IgD-negative memory B cell (primary cell): ENCODE measurements around the gene RCAN1. TPM values are rescaled to one million over a fixed set of nuclear protein-coding genes. Genes with fewer than 3 reads are reported as not detected.
"Not testable (repeated sequence)": the region's sequence is repeated elsewhere in the genome, so short reads cannot be mapped to it uniquely, and the experiment has no call there.

Experiments used
- H3K27ac Mint-ChIP-seq, 3 donors: one replicate each; pipeline ENCODE4 v1.8.0; 2020 to 2022; ENCODE audit warnings: mild to moderate bottlenecking in 3 of 3, mixed read lengths in 3 of 3, moderate library complexity in 1 of 3
- H3K27me3 Mint-ChIP-seq: one replicate; pipeline ENCODE4 v1.8.0; 2021; ENCODE audit warnings: mixed read lengths
- H3K36me3 Mint-ChIP-seq: one replicate; pipeline ENCODE4 v1.8.0; 2020; ENCODE audit warnings: mild to moderate bottlenecking, mixed read lengths
- H3K4me1 Mint-ChIP-seq, 3 donors: one replicate each; pipeline ENCODE4 v1.8.0; 2020 to 2022; ENCODE audit warnings: mixed read lengths in 3 of 3, mild to moderate bottlenecking in 1 of 3
- H3K4me3 Mint-ChIP-seq, 4 donors: one replicate each; pipeline ENCODE4 v1.8.0; 2020 to 2022; ENCODE audit warnings: mild to moderate bottlenecking in 4 of 4, mixed read lengths in 4 of 4, moderate library complexity in 3 of 4
- H3K9me3 Mint-ChIP-seq, 3 donors: one replicate each; pipeline ENCODE4 v1.8.0; 2020 to 2021; ENCODE audit warnings: mixed read lengths in 3 of 3, mild to moderate bottlenecking in 1 of 3
- polyA plus RNA-seq: library from polyadenylated mRNA; unstranded; fragments of 300-500 nt; fragmentation: Illumina TruSeq; gene quantifications from one replicate; pipeline ENCODE4 v1.2.3, GENCODE V29; 2021

The RCAN1 gene
- polyA plus RNA-seq, 1 donor from 2014 or later, result 6.3 TPM

- Mint-ChIP-seq H3K36me3 (no peaks in the 10 kb centered on the region), H3K4me1 (no peaks in the 10 kb centered on the region), H3K27ac (no peak overlapping the region), H3K27me3 (peaks cover 21% of the 10 kb centered on the region), H3K9me3 (peaks cover 3 to 21% (median 15%) of the 10 kb centered on the region in 3 donors), H3K4me3 (no peak overlapping the region)
Observed at GRCh38 chr21:34501716-34502115, 113.2 kb downstream of the RCAN1 start.

- Mint-ChIP-seq H3K36me3 (peaks cover 2% of the 10 kb centered on the region), H3K27ac (no peak overlapping the region), H3K4me1 (no peaks in the 10 kb centered on the region), H3K27me3 (peaks cover 15% of the 10 kb centered on the region), H3K9me3 (peaks cover 7 to 31% (median 18%) of the 10 kb centered on the region in 3 donors), H3K4me3 (no peak overlapping the region)
Observed at GRCh38 chr21:34500191-34500590, 114.7 kb downstream of the RCAN1 start.

GRCh38 chr21:34499116-34499515, 115.8 kb downstream of the RCAN1 start:
- Mint-ChIP-seq H3K27ac (no peak overlapping the region), H3K36me3 (peaks cover 2% of the 10 kb centered on the region), H3K27me3 (peaks cover 13% of the 10 kb centered on the region), H3K4me3 (peak overlapping the region in 1 of 4 donors; percentile 32), H3K9me3 (peaks cover 7 to 31% (median 18%) of the 10 kb centered on the region in 3 donors), H3K4me1 (no peaks in the 10 kb centered on the region)

- H3K9me3 Mint-ChIP-seq, result peaks cover 7 to 31% (median 18%) of the 10 kb centered on the region in 3 donors
- peak overlapping the region in 1 of 4 donors; percentile 32 for H3K4me3 Mint-ChIP-seq
- H3K27ac Mint-ChIP-seq, result no peak overlapping the region
- H3K4me1 Mint-ChIP-seq, result no peaks in the 10 kb centered on the region
- peaks cover 2% of the 10 kb centered on the region for H3K36me3 Mint-ChIP-seq
- H3K27me3 Mint-ChIP-seq, result peaks cover 13% of the 10 kb centered on the region
Observed at GRCh38 chr21:34498623-34499022, 116.3 kb downstream of the RCAN1 start.

- not testable (repeated sequence) for H3K4me3 Mint-ChIP-seq, H3K27ac Mint-ChIP-seq, H3K36me3 Mint-ChIP-seq, H3K27me3 Mint-ChIP-seq, H3K4me1 Mint-ChIP-seq, H3K9me3 Mint-ChIP-seq
Observed at GRCh38 chr21:34483854-34484253, 131.1 kb downstream of the RCAN1 start.

GRCh38 chr21:34483435-34483834, 131.5 kb downstream of the RCAN1 start:
- H3K9me3 Mint-ChIP-seq, H3K36me3 Mint-ChIP-seq, H3K4me1 Mint-ChIP-seq, H3K4me3 Mint-ChIP-seq, H3K27ac Mint-ChIP-seq, H3K27me3 Mint-ChIP-seq: not testable (repeated sequence)

- H3K27ac Mint-ChIP-seq, H3K4me1 Mint-ChIP-seq, H3K36me3 Mint-ChIP-seq, H3K4me3 Mint-ChIP-seq, H3K9me3 Mint-ChIP-seq, H3K27me3 Mint-ChIP-seq: not testable (repeated sequence)
Observed at GRCh38 chr21:34467333-34467732, 147.6 kb downstream of the RCAN1 start.

Other genes with a start within 250 kb of the RCAN1 start
- gene SMIM11, start 239.6 kb downstream of the RCAN1 start, polyA plus RNA-seq, result 6.3 TPM
- gene SMIM34, start 191.2 kb downstream of the RCAN1 start, polyA plus RNA-seq, result not detected
- not detected for gene KCNE1, start 102.9 kb downstream of the RCAN1 start, polyA plus RNA-seq
- 0.08 TPM for gene CLIC6, start 53.9 kb upstream of the RCAN1 start, polyA plus RNA-seq